Neural cell (in vitro differentiated cells): ENCODE results near the gene TINAG.

Experiments used
- EZH2 ChIP-seq: fragments of 200-600, 300-800 bp; shearing (Covaris generic), sonication (generic); IDR thresholded peaks from 2 replicates; pipeline ENCODE4 v1.6.1; 2014; ENCODE audit warnings: antibody characterized with exemption, low read length, borderline replicate concordance, mild to moderate bottlenecking; ENCODE audit not compliant: insufficient read depth, poor library complexity, severe bottlenecking
- POLR2AphosphoS5 ChIP-seq: IDR thresholded peaks from 2 replicates; pipeline ENCODE4 v1.6.1; 2012
- RAD21 ChIP-seq: fragments of 450-650 bp; conservative IDR thresholded peaks from 2 replicates; pipeline ENCODE4 v1.6.1; 2014; ENCODE audit warnings: antibody characterized with exemption, mild to moderate bottlenecking, moderate library complexity
- SMC3 ChIP-seq: fragments of 450-650 bp; conservative IDR thresholded peaks from 2 replicates; pipeline ENCODE4 v1.6.1; 2014; ENCODE audit warnings: antibody characterized with exemption, mild to moderate bottlenecking, moderate library complexity; ENCODE audit not compliant: poor library complexity
- TAF1 ChIP-seq: IDR thresholded peaks from 2 replicates; pipeline ENCODE4 v1.6.1; 2012; ENCODE audit warnings: low read depth
- TF ChIP-seq, protein P1 (sequence below): fragments of 450-650 bp; IDR thresholded peaks from 2 replicates; pipeline ENCODE4 v1.5.1; 2014; ENCODE audit warnings: antibody characterized with exemption, mild to moderate bottlenecking, moderate library complexity; ENCODE audit not compliant: poor library complexity, severe bottlenecking
- TF ChIP-seq, protein P2 (sequence below): IDR thresholded peaks from 2 replicates; pipeline ENCODE4 v1.6.1; 2012; ENCODE audit warnings: borderline replicate concordance

DNA sequence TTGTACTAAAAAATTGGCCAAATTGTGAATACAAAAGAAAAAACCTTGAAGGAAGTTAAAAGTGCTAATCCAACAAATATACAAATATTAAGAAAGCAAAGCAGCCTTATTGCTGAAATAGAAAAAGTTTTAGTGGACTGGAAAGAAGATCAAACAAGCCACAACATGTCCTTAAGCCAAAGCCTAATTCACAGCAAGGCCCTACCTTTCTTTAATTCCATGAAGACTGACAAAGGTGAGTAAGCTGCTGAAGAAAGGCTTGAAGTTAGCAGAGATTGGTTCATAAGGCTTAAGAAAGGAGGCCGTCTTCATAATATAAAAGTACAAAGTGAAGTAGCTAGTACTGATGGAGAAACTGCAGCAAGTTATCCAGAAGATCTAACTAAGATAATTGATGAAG, 53.5 kb downstream of the TINAG start:
- TF ChIP-seq, protein P1, sequence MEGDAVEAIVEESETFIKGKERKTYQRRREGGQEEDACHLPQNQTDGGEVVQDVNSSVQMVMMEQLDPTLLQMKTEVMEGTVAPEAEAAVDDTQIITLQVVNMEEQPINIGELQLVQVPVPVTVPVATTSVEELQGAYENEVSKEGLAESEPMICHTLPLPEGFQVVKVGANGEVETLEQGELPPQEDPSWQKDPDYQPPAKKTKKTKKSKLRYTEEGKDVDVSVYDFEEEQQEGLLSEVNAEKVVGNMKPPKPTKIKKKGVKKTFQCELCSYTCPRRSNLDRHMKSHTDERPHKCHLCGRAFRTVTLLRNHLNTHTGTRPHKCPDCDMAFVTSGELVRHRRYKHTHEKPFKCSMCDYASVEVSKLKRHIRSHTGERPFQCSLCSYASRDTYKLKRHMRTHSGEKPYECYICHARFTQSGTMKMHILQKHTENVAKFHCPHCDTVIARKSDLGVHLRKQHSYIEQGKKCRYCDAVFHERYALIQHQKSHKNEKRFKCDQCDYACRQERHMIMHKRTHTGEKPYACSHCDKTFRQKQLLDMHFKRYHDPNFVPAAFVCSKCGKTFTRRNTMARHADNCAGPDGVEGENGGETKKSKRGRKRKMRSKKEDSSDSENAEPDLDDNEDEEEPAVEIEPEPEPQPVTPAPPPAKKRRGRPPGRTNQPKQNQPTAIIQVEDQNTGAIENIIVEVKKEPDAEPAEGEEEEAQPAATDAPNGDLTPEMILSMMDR, result no peak
- TF ChIP-seq POLR2AphosphoS5 (no peak), RAD21 (no peak), EZH2 (no peak), TAF1 (no peak), SMC3 (no peak)
- TF ChIP-seq, protein P2, sequence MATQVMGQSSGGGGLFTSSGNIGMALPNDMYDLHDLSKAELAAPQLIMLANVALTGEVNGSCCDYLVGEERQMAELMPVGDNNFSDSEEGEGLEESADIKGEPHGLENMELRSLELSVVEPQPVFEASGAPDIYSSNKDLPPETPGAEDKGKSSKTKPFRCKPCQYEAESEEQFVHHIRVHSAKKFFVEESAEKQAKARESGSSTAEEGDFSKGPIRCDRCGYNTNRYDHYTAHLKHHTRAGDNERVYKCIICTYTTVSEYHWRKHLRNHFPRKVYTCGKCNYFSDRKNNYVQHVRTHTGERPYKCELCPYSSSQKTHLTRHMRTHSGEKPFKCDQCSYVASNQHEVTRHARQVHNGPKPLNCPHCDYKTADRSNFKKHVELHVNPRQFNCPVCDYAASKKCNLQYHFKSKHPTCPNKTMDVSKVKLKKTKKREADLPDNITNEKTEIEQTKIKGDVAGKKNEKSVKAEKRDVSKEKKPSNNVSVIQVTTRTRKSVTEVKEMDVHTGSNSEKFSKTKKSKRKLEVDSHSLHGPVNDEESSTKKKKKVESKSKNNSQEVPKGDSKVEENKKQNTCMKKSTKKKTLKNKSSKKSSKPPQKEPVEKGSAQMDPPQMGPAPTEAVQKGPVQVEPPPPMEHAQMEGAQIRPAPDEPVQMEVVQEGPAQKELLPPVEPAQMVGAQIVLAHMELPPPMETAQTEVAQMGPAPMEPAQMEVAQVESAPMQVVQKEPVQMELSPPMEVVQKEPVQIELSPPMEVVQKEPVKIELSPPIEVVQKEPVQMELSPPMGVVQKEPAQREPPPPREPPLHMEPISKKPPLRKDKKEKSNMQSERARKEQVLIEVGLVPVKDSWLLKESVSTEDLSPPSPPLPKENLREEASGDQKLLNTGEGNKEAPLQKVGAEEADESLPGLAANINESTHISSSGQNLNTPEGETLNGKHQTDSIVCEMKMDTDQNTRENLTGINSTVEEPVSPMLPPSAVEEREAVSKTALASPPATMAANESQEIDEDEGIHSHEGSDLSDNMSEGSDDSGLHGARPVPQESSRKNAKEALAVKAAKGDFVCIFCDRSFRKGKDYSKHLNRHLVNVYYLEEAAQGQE, result no peak
